RWPE1 (cell line): ENCODE results near the gene YPEL3.

Source experiments
- CTCF ChIA-PET: fragments of 350-600 bp; sonication (Branson Sonifier 250); formaldehyde crosslinking; extraction: SDS; loops from one replicate; lab custom pipeline; 2021; lab: Yijun Ruan, JAX
- POLR2A ChIA-PET: fragments of 400-600 bp; formaldehyde crosslinking; extraction: SDS; loops from one replicate; lab custom pipeline; 2020; ENCODE audit warnings: antibody characterized with exemption; ENCODE audit not compliant: low non-redundant PET; lab: Yijun Ruan, JAX
- DNase-seq: peaks from one replicate; pipeline ENCODE4 v3.0.0; 2012; ENCODE audit warnings: low spot score
- H3K27ac ChIP-seq: fragments of 450-650 bp; 2 replicates; pipeline ENCODE4 v1.5.1; 2017
- TF ChIP-seq, protein P1 (sequence below): fragments of 450-650 bp; conservative IDR thresholded peaks from 2 replicates; pipeline ENCODE4 v1.5.1; 2017; ENCODE audit warnings: low read depth, mild to moderate bottlenecking

The YPEL3 gene

DNA sequence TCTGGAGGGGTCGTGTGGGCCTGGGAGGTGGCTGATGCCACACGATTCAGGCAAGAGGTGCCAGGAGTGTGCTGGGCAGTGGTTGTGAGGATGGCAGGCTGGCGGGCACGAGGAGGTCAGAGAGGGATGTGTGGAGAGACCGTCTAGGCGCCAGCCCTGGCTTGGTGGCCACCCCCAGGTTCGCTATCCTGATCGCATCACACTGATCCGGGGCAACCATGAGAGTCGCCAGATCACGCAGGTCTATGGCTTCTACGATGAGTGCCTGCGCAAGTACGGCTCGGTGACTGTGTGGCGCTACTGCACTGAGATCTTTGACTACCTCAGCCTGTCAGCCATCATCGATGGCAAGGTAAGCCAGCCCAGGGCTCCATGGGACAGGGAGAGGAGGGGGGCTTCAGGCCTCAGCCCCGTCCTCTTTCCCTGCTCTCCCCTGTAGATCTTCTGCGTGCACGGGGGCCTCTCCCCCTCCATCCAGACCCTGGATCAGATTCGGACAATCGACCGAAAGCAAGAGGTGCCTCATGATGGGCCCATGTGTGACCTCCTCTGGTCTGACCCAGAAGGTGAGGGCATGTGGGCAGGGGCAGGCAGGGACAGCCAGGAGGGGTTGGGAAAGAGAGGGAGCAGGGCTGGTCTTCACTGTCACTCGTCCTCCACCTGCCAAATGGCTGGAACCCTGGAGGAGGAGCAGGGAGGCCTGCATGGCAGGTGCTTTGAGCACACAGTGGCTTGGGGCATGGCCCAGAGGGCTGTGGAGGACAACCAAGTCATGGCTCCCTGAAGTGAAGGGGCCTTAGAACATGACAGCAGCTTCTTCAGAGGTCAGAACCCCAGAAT lies 12.6 kb downstream of the YPEL3 start:
- H3K27ac ChIP-seq: peak overlapping the region; percentile 60
- ChIA-PET POLR2A (no interaction called here), CTCF (interaction anchor here (0.6 kb wide), 1 partner anchor 12 kb away, joined by 6 read pairs; no protein-coding TSS in a partner anchor)
- DNase-seq: no peak
- TF ChIP-seq, protein P1, sequence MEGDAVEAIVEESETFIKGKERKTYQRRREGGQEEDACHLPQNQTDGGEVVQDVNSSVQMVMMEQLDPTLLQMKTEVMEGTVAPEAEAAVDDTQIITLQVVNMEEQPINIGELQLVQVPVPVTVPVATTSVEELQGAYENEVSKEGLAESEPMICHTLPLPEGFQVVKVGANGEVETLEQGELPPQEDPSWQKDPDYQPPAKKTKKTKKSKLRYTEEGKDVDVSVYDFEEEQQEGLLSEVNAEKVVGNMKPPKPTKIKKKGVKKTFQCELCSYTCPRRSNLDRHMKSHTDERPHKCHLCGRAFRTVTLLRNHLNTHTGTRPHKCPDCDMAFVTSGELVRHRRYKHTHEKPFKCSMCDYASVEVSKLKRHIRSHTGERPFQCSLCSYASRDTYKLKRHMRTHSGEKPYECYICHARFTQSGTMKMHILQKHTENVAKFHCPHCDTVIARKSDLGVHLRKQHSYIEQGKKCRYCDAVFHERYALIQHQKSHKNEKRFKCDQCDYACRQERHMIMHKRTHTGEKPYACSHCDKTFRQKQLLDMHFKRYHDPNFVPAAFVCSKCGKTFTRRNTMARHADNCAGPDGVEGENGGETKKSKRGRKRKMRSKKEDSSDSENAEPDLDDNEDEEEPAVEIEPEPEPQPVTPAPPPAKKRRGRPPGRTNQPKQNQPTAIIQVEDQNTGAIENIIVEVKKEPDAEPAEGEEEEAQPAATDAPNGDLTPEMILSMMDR: no peak

DNA sequence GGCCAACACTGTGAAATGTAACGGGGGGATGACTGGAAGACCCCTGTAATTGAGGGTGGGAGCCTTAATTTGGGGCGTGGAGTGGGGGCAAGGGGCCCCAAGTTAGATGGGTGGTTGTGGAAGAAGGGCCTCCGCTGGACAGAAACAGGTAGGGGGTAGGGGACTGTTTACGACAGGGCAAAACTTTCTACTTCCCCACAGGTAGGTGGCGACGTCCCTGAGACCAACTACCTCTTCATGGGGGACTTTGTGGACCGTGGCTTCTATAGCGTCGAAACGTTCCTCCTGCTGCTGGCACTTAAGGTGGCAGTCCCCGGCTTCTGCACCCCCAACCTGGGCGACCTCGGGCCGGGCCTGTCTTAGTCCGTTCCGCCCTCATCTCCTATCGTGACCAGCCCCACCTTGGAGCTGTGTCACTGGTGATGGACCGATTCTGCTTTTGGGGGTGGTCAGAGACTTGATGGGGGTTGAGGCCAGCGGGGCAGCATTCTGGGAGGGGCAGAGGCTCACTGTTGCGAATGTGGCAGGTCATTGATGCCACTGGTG lies 13.4 kb downstream of the YPEL3 start:
- H3K27ac ChIP-seq: peak overlapping the region; percentile 60; the same call in 1 of the 2 replicates
- TF ChIP-seq, protein P1: no peak
- ChIA-PET CTCF (no interaction called here), POLR2A (no interaction called here)
- DNase-seq: no peak

DNA sequence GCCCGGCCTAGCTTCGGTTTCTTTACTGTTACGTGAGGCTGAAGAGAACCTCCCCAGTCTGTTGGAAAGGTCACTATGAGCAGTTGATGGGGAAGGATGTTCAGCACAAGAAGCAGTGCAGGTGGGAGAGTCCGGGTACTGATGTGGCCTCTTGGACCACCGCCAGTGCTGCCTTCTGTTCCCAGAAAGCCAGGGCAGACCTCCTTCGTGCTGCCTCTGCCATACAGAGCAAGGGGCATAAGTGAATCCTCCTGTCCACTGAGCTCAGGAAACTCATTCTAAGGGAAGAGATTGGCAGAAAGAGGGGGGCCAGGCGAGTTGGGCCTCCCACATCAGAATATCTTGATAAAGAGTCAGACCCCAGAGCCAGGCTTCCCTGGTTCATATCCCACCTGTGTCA lies 16.5 kb downstream of the YPEL3 start:
- no peak for DNase-seq
- ChIA-PET POLR2A (interaction anchor here (0.7 kb wide), 1 partner anchor 11 kb away, joined by 15 read pairs; no protein-coding TSS in a partner anchor), CTCF (interaction anchor here (0.5 kb wide), 1 partner anchor 12 kb away, joined by 3 read pairs; the partner anchor contains the start of gene TBX6)
- H3K27ac ChIP-seq: peak overlapping the region; percentile 9; the same call in 1 of the 2 replicates
- TF ChIP-seq, protein P1: no peak

DNA sequence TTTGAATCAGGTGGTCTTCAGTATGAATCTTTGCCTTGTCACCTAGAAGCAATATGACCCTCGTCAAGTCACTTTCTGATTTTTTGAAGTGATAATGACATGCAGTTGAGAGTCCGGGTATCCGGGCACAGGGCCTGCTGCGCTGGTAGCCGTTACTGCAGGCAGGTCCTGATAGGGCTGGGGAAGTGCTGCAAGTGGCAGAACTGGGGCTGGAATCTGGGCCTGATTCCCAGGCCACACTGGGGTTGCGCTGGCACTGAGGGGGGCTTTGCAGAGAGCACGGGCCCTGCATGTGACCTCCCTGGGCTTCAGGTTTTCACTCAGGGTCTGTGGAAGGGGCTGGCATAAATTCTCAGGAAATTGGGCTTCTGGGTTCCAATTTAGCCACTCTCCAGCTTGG lies 17.3 kb downstream of the YPEL3 start:
- ChIA-PET CTCF (interaction anchor here (0.6 kb wide), 1 partner anchor 28 kb away, joined by 7 read pairs; no protein-coding TSS in a partner anchor), POLR2A (interaction anchor here (0.8 kb wide), 1 partner anchor 11 kb away, joined by 3 read pairs; no protein-coding TSS in a partner anchor)
- DNase-seq: no peak
- TF ChIP-seq, protein P1: no peak
- peak overlapping the region; percentile 9 for H3K27ac ChIP-seq

DNA sequence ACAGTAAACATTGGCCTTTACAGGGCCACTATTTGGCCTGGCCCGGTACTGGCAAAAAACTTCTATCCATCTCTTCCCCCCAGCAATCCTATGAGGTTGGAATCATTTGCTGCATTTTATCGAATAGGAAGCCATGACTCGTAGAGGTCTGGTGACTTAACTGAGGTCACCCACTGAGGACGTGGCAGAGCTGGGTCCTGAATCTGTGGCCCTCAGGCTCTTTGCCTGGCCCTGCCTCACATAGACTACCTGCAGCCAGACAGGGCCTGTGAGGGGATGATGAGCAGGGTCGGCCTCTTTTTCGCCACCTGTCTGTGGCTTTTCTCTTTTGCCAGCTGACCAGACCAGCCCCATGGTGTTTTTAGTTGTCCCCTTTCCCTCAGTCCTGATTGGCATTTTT lies 18.4 kb downstream of the YPEL3 start:
- POLR2A ChIA-PET: interaction anchor here (0.8 to 1.1 kb wide), 2 partner anchors 12 to 34 kb away, joined by 3 to 5 read pairs; no protein-coding TSS in a partner anchor
- CTCF ChIA-PET: no interaction called here

More for the DNA sequence above, 18.4 kb downstream of the YPEL3 start:
- no peak for DNase-seq
- TF ChIP-seq, protein P1: no peak
- H3K27ac ChIP-seq: peak overlapping the region; percentile 9
